ENCODE data around the gene NR6A1. TPM values are rescaled to one million over a fixed set of nuclear protein-coding genes. Genes with fewer than 3 reads are reported as not detected.
"Not testable (repeated sequence)": the region's sequence is repeated elsewhere in the genome, so short reads cannot be mapped to it uniquely, and the experiment has no call there.

Gene NR6A1
- total RNA-seq, 1 donor from 2014 or later: 1.7 TPM

DNA sequence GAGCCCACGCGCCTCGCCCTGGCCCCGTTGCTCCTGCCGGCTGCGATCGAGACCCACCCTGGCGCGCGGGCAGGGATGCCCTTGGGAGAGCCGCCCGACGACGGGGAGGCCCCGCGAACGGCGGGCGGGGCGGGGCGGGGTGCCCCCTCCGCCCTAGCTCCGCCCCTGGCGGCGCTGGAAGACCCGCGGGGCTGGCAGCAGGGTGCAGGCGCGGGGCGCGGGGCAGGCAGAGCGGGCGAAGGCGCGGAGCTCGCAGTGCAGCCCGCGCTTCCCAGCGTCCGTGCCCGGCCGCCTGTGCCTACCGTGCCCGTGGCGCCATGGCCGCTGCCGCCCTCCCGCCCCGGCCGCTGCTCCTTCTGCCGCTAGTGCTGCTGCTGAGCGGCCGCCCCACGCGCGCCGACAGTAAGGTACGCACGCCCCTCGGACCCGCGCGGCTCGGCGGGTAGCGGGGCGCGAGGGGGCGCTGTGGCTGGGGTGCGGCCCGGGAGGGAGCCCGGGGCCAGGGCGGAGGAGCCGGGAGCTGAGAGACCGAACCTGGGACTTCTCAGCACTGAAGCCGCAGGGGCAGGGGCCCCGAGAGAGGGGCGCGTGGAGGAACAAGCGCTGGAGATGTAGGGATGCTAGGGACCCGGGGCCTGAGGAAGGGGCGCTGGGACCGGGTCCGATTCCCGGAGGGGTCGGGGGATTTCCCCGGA lies 6.0 kb upstream of the NR6A1 start, which contains the start of gene OLFML2A:
Gene OLFML2A, plus strand, starts transcription at position 180 of the 695 bp plus-strand sequence. Its CDS starts 138 bp downstream, at position 318.
- peak; percentile 32 for ATAC-seq

DNA sequence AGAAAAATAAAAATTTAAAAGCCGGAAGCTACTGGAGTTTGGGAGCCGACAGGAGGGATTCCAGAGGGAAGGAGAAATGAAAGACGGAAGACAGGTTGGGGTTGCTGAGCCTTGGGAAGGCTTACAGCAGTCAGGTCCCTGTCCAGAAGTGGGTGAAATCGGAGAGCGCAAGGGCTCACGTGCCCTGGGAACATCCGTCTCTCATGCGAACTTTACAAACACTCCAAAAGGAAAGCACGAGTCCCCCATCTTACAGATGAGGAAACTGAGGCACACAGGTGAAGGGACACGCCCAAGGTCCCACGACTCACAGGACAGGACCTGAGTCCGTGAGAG lies 5.5 kb upstream of the NR6A1 start:
- no peak for ATAC-seq

DNA sequence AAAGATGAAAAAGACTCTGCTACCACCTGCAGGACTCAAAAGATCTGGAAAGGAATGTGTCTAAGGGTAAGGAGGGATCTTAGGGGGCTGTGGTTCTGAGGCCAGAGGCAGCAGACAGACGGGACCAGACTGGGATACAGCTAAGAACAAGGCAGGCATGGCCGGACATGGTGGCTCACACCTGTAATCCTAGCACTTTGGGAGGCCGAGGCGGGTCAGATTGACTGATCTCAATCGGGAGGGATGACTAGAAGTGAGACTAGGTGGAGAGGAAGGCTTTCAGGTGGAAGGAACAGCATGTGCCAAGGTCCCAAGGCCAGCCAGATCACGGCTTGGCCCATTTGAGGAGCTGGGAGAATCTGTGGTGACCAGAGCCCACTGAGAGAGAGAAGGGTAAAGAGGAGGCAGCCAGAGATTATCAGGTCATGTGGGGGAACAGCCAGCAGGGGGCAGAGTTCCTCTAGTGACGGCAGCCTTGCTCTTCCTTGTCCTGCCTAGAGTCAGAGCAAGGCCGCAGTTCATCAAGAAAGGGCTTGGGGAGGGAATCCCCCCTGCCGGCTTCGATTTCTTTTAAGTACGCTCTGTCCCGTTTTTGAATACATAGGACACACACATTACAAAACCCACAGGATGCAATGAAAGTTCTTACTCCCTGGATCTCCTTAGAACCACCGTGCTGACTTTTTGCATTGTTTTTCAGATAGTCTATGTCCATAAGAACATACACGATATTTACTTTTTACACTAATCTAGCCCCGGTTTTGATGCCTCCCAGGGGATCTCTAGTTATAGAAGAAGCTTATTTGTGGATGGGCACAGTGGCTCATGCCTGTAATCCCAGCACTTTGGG lies 3.2 kb upstream of the NR6A1 start:
- peak; percentile 40 for ATAC-seq

DNA sequence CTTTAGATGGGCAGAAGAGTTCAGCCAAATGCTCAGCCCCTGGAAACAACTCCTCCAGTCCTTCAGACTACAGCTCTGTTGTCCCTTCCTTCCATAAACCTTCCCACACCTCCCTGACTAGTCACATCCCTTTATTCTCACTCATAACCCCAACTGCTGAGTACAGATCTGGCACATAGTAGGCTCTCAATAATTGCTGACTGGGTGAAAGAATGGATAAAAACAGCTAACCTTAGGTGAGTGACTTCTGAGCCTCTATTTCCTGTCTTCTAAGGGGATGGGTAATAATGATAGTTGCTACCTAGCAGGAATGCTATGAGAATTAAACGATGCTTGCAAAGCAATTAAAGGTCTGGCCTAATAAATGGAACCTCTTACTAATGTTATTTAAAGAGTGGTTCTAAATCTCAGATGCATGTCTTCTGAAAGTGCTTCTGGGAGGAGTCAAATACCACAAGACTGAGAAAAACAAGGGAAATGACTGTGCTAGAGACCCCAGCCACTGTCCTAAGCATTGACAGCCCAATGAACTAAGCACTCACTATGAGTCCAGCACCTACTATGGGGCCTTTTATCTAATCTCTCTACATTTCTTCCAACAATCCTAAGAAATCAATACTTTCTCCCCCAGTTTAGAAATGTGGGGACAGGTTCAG lies 2.5 kb upstream of the NR6A1 start:
- no peak for ATAC-seq

DNA sequence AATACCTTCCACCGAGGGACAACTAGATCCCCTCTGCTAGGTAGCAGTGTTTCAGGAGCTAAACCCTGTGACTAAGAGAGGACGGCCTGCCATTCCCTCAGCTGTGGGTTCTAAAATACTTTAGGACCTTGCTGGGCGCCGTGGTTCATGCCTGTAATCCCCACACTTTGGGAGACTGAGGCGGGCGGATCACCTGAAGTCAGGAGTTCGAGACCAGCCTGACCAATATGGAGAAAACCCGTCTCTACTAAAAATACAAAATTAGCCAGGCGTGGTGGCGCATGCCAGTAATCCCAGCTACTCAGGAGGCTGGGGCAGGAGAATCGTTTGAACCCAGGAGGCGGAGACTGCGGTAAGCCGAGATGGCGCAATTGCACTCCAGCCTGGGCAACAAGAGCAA lies 1.8 kb upstream of the NR6A1 start:
- ATAC-seq: not testable (repeated sequence)

GRCh38 chr9:124771867-124772679 lies 962 bp upstream of the NR6A1 start:
- peak; percentile 2 for ATAC-seq

DNA sequence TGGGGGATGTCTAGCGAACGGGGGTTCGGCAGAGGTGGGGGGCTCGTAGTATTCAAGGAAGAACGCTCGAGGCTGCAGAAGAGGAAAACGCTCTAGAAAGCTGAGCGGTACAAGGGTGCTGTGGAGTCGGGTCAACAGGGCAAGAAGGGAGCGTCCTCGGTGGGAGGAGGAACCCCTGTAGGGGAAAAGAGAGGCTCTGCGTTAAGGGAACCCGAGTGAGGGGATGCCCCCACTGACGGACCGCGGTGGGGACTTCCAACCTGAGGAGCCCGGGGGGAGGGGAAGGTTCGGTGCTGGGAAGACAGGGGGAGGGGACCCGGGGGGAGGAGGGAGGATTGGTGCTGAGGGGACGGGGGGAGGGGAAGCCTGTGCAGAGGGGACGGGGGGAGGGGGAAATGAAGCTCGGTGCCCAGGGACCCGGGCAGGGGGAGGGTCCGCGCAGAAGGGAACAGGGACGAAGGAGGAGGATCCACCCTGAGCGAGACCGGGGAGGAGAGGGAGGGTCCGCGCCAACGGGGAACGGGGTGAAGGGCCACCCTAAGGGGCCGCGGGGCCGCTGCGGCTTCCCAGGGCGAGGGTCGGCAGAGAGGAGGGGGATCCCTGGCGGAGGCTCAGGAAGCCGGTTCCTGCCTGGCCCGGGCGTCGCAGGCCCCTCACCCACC lies 621 bp downstream of the NR6A1 start:
- peak; percentile 14 for ATAC-seq

DNA sequence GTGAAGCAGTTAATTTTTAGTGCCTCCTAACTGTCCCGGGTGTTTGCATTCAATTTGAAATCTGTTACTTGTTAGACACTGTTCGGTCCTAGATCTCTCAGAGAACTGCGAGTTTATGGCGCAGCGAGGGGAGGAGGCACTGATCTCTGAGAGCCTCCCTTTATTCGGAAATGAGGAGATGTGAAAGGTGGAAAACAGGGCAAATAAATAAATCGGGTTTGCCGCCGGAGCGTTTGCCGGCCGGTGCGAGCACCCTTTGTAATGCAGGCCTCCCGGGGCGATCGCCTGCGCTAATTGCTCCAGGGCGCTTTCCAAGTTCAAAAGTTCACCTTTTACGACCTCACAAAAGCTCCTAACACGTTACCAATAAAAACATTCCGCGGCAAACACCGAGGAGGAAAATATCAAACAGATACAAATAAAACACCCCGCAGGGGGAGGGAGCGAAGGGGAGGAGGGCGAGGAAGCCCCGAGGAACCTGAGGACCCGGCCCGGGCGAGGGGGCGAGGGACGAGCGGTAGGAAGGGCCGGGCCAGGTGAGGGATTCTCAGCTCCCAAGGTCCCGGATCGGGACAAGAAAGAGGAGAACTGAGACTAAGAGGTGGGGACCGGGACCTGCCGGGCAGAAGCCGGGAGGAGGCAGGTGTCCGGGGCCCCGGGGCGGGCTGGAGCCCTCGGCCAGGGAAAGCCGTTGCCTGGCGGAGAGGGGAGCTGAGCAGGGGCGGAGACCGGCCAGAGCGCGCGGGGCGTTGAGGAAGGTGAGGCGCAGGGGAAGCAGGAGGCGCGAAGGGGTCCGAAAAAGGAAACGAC lies 1.4 kb downstream of the NR6A1 start:
- no peak for ATAC-seq

GRCh38 chr9:124768750-124769548 lies 2.2 kb downstream of the NR6A1 start:
- no peak for ATAC-seq

DNA sequence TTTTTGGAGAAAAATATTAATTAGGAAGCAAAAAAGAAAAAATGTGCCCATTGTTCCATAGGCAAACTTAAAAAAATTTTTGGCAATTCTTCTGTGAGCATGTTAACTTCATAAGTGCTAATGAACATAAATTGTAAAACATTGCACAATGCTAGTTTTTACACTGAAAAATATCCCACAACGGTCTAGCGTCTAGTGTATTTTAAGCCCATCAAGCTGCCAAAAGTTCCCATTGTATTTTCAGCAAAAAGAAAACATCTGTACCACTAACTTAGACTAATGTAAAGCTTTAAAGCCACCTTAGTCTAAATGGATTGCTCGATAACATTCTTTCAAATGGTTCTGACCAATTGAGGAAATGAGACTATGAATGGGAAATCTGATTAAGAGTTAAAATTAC lies 2.8 kb downstream of the NR6A1 start:
- no peak for ATAC-seq

DNA sequence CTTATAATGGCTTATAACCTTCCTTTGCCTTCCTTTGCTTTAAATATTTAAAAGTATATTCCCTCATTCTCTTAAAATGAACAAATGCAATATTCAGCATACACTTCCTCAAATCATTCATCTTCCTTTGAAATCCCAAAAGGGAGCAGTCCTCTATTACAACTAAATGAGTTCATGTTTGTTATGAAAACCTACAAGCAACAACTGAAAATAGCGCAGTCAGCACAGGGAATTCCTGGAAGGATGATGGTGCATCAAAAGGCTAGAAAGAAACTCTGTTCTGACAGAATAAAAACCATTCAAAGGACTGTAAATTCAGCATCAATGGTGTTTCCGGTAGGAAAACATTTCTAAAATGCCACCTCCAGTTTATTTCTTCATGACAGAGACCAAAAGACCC lies 3.3 kb downstream of the NR6A1 start:
- no peak for ATAC-seq

- no peak for ATAC-seq
Observed at GRCh38 chr9:124766815-124767554, 4.1 kb downstream of the NR6A1 start.

DNA sequence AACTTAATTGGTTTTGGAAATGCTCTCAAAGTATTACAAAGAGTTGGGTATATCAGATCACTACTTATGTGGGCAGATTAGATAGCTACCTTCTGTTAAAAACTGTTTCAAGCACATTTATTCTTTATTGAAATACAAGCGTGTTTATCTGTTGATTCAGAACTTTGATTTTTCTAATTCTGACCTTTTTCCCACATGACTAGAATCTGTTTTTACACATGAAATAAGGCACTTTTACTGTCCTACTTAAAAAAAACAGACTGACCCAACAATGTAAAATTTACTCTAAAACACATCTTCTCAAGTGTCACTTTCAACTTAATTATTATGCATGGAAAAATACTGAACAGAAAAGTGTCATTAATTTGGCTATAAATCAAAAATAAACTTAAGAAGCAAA lies 4.8 kb downstream of the NR6A1 start:
- ATAC-seq: no peak

DNA sequence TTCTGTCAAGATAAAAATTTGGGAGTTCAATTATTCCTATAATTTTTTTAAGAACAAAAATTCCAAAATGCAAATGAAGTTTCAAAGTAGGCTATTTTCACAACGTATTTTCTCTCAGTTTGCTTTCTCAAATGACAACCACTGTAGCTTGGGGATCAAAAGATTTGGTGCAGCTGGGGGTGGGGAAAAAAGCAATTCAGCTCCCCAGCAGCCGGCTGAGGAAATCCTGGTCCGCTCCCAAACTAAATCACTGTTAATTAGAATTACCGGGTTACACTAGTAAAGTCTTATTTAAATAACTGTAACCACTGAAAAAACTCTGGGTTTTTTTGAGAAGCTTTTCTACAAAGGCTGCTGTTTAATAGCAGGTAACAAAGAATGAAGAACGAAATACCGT lies 5.7 kb downstream of the NR6A1 start:
- no peak for ATAC-seq

GRCh38 chr9:124764774-124765438 lies 6.2 kb downstream of the NR6A1 start:
- ATAC-seq: no peak

- ATAC-seq: no peak
Observed at GRCh38 chr9:124762633-124763032, 8.5 kb downstream of the NR6A1 start.

- no peak for ATAC-seq
Observed at GRCh38 chr9:124761710-124762109, 9.4 kb downstream of the NR6A1 start.

DNA sequence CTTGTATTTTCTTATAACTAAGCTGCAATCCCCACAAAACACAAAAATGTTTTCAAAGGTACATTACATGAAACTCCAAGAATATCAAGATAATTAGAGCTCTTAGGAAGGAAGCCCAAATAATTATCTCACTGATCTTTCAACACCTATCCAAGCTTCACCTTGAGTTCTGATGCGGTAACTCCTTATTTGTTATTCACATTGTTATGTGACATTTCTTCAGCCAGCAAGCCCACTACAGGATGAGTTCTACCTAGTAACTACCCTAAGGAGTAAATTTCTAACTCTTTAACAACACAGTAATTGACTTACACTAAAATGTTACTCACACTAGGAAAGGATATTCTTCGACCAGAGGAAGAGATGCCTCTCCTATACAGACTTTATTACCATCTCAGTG lies 9.9 kb downstream of the NR6A1 start:
- no peak for ATAC-seq

DNA sequence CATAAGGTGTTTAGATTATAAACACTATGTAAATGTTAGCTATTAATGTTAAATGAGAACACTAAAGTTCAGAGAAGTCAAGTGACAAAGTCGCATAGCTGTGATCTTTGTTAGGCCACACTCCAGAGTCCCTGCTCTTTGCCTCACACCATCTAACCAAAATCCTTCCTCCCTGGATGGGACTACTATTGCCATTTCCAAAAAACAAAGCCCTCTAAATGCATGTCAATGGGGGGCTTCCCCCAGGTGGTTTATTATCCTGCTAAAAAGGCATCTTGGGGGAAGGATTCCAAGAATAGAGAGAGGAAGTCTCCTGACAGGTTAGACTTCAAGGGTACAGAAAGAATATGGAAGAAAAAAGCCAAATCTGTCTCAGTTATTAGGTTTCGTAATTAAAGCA lies 10.4 kb downstream of the NR6A1 start:
- ATAC-seq: no peak

Data from esophagus mucosa (tissue), 1 donor.